ENCODE results near the gene BRI3. TPM values are rescaled to one million over a fixed set of nuclear protein-coding genes. Genes with fewer than 3 reads are reported as not detected.

The BRI3 gene
- total RNA-seq, 2 donors from 2014 or later = 55.6 to 61.1 TPM

DNA sequence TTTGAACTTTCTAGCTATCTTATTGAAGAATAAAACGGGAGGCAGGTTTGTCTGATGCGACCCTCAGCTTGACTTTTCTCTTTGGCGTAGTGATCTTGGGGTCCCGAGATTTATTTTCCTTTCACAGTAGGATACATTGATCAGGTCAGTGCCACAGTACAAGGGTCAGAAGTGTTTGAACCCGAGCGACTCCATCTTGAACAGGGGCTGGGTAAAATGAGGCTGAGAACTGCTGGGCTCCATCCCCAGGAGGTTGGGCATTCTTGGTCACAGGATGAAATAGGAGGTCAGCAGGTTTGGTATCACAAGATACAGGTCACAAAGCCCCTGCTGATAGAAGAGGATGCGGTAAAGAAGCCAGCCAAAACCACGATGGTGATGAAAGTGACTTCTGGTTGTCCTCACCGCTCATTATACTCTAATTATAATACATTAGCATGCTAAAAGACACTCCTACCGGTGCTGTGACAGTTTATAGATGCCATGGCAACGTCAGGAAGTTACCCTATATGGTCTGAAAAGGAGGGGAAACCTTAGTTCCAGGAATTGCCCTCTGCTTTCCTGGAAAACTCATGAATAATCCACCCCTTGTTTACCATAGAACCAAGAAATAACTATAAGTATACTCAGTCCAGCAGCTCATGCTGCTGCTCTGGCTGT is 26.4 kb upstream of the BRI3 start:
- no peak for DNase-seq (ENCODE audit: low spot score)
- Histone ChIP-seq H3K27me3 (no peaks in the 10 kb centered on the region), H3K9me3 (no peaks in the 10 kb centered on the region), H3K36me3 (no peaks in the 10 kb centered on the region), H3K27ac (no peak overlapping the region), H3K4me1 (peaks cover 0 to 28% of the 10 kb centered on the region in 2 donors), H3K4me3 (no peak overlapping the region)
- TF ChIP-seq, protein P1, sequence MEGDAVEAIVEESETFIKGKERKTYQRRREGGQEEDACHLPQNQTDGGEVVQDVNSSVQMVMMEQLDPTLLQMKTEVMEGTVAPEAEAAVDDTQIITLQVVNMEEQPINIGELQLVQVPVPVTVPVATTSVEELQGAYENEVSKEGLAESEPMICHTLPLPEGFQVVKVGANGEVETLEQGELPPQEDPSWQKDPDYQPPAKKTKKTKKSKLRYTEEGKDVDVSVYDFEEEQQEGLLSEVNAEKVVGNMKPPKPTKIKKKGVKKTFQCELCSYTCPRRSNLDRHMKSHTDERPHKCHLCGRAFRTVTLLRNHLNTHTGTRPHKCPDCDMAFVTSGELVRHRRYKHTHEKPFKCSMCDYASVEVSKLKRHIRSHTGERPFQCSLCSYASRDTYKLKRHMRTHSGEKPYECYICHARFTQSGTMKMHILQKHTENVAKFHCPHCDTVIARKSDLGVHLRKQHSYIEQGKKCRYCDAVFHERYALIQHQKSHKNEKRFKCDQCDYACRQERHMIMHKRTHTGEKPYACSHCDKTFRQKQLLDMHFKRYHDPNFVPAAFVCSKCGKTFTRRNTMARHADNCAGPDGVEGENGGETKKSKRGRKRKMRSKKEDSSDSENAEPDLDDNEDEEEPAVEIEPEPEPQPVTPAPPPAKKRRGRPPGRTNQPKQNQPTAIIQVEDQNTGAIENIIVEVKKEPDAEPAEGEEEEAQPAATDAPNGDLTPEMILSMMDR (IDR thresholded peaks at IDR 0.05) = no peak

DNA sequence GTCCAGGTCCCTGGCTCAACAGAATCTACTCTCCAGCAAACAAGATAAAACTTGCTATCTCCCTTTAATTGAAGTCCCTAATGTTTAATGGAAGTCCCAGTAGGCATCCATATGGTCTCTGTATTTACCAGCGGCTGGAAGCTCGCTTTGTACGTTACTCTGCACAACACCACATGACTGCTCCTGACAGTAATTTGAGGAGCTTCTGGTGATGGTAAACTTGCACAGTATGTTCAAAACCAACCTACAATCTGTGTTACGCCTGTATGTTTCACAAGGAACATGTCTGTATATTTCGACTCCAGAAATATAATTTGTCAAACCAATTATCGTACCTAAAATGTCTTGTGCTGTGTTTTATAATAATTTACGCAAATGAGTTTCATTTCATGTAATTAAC is 25.1 kb upstream of the BRI3 start:
- no peaks in the 10 kb centered on the region for H3K27me3 ChIP-seq
- H3K4me1 ChIP-seq = peaks cover 0 to 15% of the 10 kb centered on the region in 2 donors
- no peaks in the 10 kb centered on the region for H3K36me3 ChIP-seq
- TF ChIP-seq, protein P1 (IDR thresholded peaks at IDR 0.05) = no peak
- H3K9me3 ChIP-seq = no peaks in the 10 kb centered on the region
- no peak overlapping the region for H3K4me3 ChIP-seq
- H3K27ac ChIP-seq = no peak overlapping the region
- DNase-seq (ENCODE audit: low spot score) = no peak

DNA sequence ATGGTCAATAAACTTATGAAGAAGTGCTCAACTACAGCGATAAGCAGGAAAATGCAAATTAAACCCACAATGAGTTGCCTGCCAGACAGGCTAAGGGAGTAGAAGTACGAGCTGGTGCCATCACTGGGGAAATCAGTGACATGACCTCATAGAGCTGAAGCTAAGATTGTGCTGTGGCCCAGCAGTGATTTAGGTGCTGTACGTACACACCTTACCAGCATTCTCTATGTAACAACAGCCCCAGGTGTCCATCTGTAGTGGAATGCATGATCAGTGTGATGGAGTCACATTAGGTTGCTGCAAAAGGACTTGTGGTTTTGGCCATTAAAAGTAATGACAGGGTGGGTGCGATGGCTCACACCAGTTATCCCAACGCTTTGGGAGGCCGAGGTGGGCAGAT is 23.8 kb upstream of the BRI3 start:
- H3K36me3 ChIP-seq = no peaks in the 10 kb centered on the region

DNA sequence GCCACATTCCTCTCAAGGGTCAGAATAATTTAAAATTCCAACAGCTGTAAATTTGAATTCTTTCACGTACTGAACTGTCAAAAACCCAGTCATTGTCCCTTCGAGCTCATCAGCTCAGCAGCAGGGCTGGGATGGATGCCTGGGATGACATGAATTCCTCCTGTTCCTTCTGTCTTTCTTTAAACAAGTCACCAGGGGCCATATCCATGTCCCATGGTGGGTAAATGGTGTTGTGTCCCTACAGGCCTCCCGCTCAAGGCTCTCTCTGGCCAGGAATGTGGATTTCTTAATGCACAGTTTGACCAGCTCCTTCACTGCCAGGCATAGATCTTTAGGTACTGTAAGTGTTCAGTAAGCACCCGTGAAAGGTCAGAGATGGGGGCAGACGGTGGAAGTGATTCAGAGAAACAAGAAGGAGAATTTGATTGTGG is 15.6 kb upstream of the BRI3 start:
- no peaks in the 10 kb centered on the region for H3K36me3 ChIP-seq

More for the DNA sequence above, 23.8 kb upstream of the BRI3 start:
- no peaks in the 10 kb centered on the region for H3K27me3 ChIP-seq
- no peaks in the 10 kb centered on the region for H3K9me3 ChIP-seq
- no peak overlapping the region for H3K4me3 ChIP-seq
- no peak overlapping the region for H3K27ac ChIP-seq
- H3K4me1 ChIP-seq = peaks cover 0 to 9% of the 10 kb centered on the region in 2 donors
- TF ChIP-seq, protein P1 (IDR thresholded peaks at IDR 0.05) = no peak
- no peak for DNase-seq (ENCODE audit: low spot score)

DNA sequence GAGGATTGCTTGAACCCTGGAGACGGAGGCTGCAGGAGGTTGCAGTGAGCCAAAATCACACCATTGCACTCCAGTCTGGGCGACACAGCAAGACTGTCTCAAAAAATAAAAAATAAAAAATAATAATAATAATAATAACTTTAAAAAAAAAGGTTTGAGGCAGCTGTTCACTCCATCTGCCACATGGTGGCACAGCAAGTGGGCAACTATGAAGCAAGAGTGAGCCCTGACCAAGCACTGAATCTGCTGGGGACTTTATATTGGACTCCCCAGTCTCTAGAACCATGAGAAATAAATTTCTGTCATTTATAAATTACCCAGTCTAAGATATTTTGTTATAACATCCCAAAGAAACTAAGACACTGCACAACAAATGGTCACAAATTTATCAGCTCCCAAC is 14.6 kb upstream of the BRI3 start:
- Histone ChIP-seq H3K27ac (no peak overlapping the region), H3K4me3 (no peak overlapping the region), H3K9me3 (no peaks in the 10 kb centered on the region), H3K4me1 (no peaks in the 10 kb centered on the region), H3K36me3 (no peaks in the 10 kb centered on the region), H3K27me3 (no peaks in the 10 kb centered on the region)
- TF ChIP-seq, protein P1 (IDR thresholded peaks at IDR 0.05) = peak in 1 of 2 donors; percentile 49
- DNase-seq (ENCODE audit: low spot score) = no peak

More for the DNA sequence above, 15.6 kb upstream of the BRI3 start:
- TF ChIP-seq, protein P1 (IDR thresholded peaks at IDR 0.05) = no peak
- no peak for DNase-seq (ENCODE audit: low spot score)
- Histone ChIP-seq H3K9me3 (no peaks in the 10 kb centered on the region), H3K4me1 (no peaks in the 10 kb centered on the region), H3K4me3 (no peak overlapping the region), H3K27me3 (no peaks in the 10 kb centered on the region), H3K27ac (no peak overlapping the region)

DNA sequence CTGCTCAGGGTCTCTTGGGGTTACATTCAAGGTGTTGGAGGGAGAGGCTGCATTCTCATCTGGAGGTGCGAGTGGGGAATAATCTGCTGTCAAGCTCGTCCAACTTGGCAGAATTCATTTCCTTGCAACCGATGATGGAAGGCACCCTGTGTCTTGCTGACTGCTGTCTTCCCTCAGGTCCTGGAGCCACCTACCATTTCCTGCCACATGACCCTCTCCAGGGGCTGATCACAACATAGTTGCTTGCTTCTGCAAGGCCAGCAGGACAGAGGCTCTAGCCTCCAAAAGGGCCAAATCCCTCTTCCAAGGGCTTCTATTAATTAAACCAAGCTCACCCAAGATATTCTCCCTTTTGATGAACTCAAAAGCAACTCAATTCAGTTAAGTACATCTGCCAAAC is 14.2 kb upstream of the BRI3 start:
- Histone ChIP-seq H3K4me1 (no peaks in the 10 kb centered on the region), H3K27me3 (no peaks in the 10 kb centered on the region)
- TF ChIP-seq, protein P1 (IDR thresholded peaks at IDR 0.05) = no peak

More for the DNA sequence above, 14.2 kb upstream of the BRI3 start:
- Histone ChIP-seq H3K27ac (no peak overlapping the region), H3K9me3 (no peaks in the 10 kb centered on the region), H3K4me3 (no peak overlapping the region), H3K36me3 (no peaks in the 10 kb centered on the region)
- no peak for DNase-seq (ENCODE audit: low spot score)
